HepG2 (cell line): Measurements from ENCODE around the gene TMEM218. TPM values are rescaled to one million over a fixed set of nuclear protein-coding genes. Genes with fewer than 3 reads are reported as not detected.

Experiments used
- ATAC-seq: fragments of 200-7000 bp; cut with Tn5 transposase; 3 replicates; pipeline ENCODE4 v1.9.1; 2020; ENCODE audit warnings: mild to moderate bottlenecking, moderate library complexity
- BruUV-seq: library from RNA; stranded (reverse); fragments of 400-500 nt; replicated peaks from 2 replicates; lab custom pipeline; 2021; lab: Mats Ljungman, UMichigan
- CTCF ChIA-PET: fragments of 300-600 bp; formaldehyde crosslinking; extraction: SDS; loops from one replicate; lab custom pipeline; 2021; ENCODE audit warnings: low total read pairs, inconsistent platforms, low intra/inter-chr PET ratio; lab: Yijun Ruan, JAX
- POLR2A ChIA-PET: fragments of 350-600 bp; sonication (Branson Sonifier 250); formaldehyde crosslinking; loops from one replicate; lab custom pipeline; 2020; ENCODE audit warnings: antibody characterized with exemption, inconsistent platforms; lab: Yijun Ruan, JAX
- DNase-seq: peaks from one replicate; pipeline ENCODE4 v3.0.0-alpha.2; 2015; ENCODE audit warnings: low spot score
- FAIRE-seq: peaks from 3 replicates; lab custom pipeline; 2011; peaks lifted over from hg19 to GRCh38; lab: Jason Lieb, UNC
- H2AFZ ChIP-seq: one replicate; pipeline ENCODE4 v1.6.1; 2011; ENCODE audit warnings: low read length, inconsistent platforms
- H3K27ac ChIP-seq: fragments of 300-600 bp; 3 replicates; pipeline ENCODE4 v1.8.0; 2011; ENCODE audit warnings: mixed run types, mild to moderate bottlenecking, mixed read lengths, low read length, inconsistent platforms; ENCODE audit not compliant: insufficient read depth; ENCODE audit errors: extremely low read length
- H3K27me3 ChIP-seq, 2 experiments: fragments of 200-600 bp in 1 of 2; 2 replicates in 1 of 2; 3 replicates in 1 of 2; pipeline versions ENCODE4 v1.6.0 to v1.8.0; 2011; ENCODE audit warnings: low read length in 2 of 2, mild to moderate bottlenecking in 2 of 2, moderate library complexity in 2 of 2, inconsistent platforms in 1 of 2; ENCODE audit not compliant: insufficient read depth in 2 of 2, control insufficient read depth in 1 of 2
- H3K36me3 ChIP-seq, 2 experiments: fragments of 200-600 bp in 1 of 2; replicated peaks in 1 of 2; 2 replicates in 1 of 2; 3 replicates in 1 of 2; pipeline versions ENCODE4 v1.5.1 to v1.8.0; 2011; ENCODE audit warnings: low read length in 2 of 2, inconsistent platforms in 1 of 2; ENCODE audit not compliant: insufficient read depth in 2 of 2, control insufficient read depth in 1 of 2
- H3K4me1 ChIP-seq: 2 replicates; pipeline ENCODE4 v1.5.1; 2012; ENCODE audit warnings: low read length, inconsistent platforms; ENCODE audit not compliant: insufficient read depth
- H3K4me2 ChIP-seq: 2 replicates; pipeline ENCODE4 v1.6.0; 2011; ENCODE audit warnings: low read depth, low read length, inconsistent platforms
- H3K4me3 ChIP-seq, 3 experiments: fragments of 200-600 bp in 1 of 3; sonication (generic), shearing (Covaris generic) in 1 of 3; replicated peaks in 1 of 3; 2 replicates each; pipeline ENCODE4 v1.5.1; 2011 to 2016; ENCODE audit warnings: low read length in 3 of 3, inconsistent platforms in 2 of 3, low read depth in 2 of 3, mild to moderate bottlenecking in 2 of 3, control low read depth in 1 of 3, mixed read lengths in 1 of 3; ENCODE audit not compliant: insufficient read depth in 1 of 3
- H3K79me2 ChIP-seq: one replicate; pipeline ENCODE4 v1.6.1; 2011; ENCODE audit warnings: low read length, inconsistent platforms; ENCODE audit not compliant: insufficient read depth
- H3K9ac ChIP-seq: 2 replicates; pipeline ENCODE4 v1.6.0; 2011; ENCODE audit warnings: mild to moderate bottlenecking, low read depth, low read length, inconsistent platforms; ENCODE audit not compliant: insufficient read depth
- H3K9me3 ChIP-seq: 2 replicates; pipeline ENCODE4 v1.5.1; 2012; ENCODE audit warnings: mild to moderate bottlenecking, low read length
- H4K20me1 ChIP-seq: 2 replicates; pipeline ENCODE4 v1.6.0; 2011; ENCODE audit warnings: inconsistent platforms, mild to moderate bottlenecking, low read length, moderate library complexity; ENCODE audit not compliant: insufficient read depth
- DNMT3B ChIP-seq: conservative IDR thresholded peaks from 2 replicates; pipeline ENCODE4 v1.6.1; 2016; ENCODE audit warnings: missing biosample characterization, control low read depth
- SMARCC2 ChIP-seq: fragments of 450-650 bp; IDR thresholded peaks from 2 replicates; pipeline ENCODE4 v1.6.1; 2017; ENCODE audit warnings: antibody characterized with exemption, mild to moderate bottlenecking
- ZNF24 ChIP-seq: fragments of 450-650 bp; IDR thresholded peaks from 2 replicates; pipeline ENCODE4 v1.6.1; 2017; ENCODE audit warnings: antibody characterized with exemption, mild to moderate bottlenecking
- WGBS: methylation state at CpG from one replicate; pipeline ENCODE4 v1.1.6; 2017; ENCODE audit warnings: low lambda C conversion rate; 5-methylcytosine and 5-hydroxymethylcytosine counted together
- in situ Hi-C: cut with HindIII; loops from 2 replicates; pipeline ENCODE4 v1.10.0; 2017; ENCODE audit warnings: low pct_unique_long_range_greater_than_20kb; ENCODE audit not compliant: extremely low pct_ligation_motif_present
- intact Hi-C: fragments of 100-400 bp; cut with micrococcal nuclease; formaldehyde crosslinking; loops from one replicate; pipeline ENCODE4 v1.10.0; 2022; ENCODE audit not compliant: unreplicated experiment
- polyA plus RNA-seq, 8 experiments: library from polyadenylated mRNA; depleted of rRNA in 3 of 8; stranded (reverse) in 7 of 8; unstranded in 1 of 8; fragments of >200 nt; fragmentation: Illumina TruSeq in 4 of 8; extraction: Trizol in 4 of 8; gene quantifications; 2 replicates each; pipeline versions ENCODE4 v1.2.1 to v1.2.3, GENCODE V29; 2011 to 2016; ENCODE audit warnings: low read depth in 4 of 8, missing spikeins in 1 of 8, mixed read lengths in 1 of 8; ENCODE audit not compliant: insufficient read depth in 1 of 8
- total RNA-seq, 5 experiments: library from RNA; depleted of rRNA; stranded (reverse); fragments of >200 nt; fragmentation: Illumina TruSeq; extraction: Trizol; gene quantifications; 2 replicates each; pipeline ENCODE4 v1.2.3, GENCODE V29; 2016; ENCODE audit warnings: low read depth in 1 of 5
- TF ChIP-seq, protein P1 (sequence below): sonication (generic); formaldehyde crosslinking; IDR thresholded peaks from 2 replicates; pipeline ENCODE4 v1.4.0; 2020; ENCODE audit warnings: mild to moderate bottlenecking, missing genetic modification reagents

The TMEM218 gene
- total and polyA plus RNA-seq, 2 of the 13 experiments (the other 11 are each of a cell fraction or from before 2014, with no cell fraction given): 11.8 to 14.0 TPM

- BruUV-seq: no TSS peak
- FAIRE-seq: no peak
- no peak for ATAC-seq
- no peak overlapping the region for H3K27ac ChIP-seq
- no peak overlapping the region for H3K4me2 ChIP-seq
- H3K4me1 ChIP-seq: no peaks in the 10 kb centered on the region
- ChIA-PET POLR2A (no interaction called here), CTCF (interaction anchor here (2.0 to 2.1 kb wide), 2 partner anchors 49 to 256 kb away, joined by 9 to 11 read pairs; no protein-coding TSS in a partner anchor)
- H3K9ac ChIP-seq: no peak overlapping the region
- H2AFZ ChIP-seq: no peak overlapping the region
- no peaks in the 10 kb centered on the region for H3K79me2 ChIP-seq
- no peaks in the 10 kb centered on the region for H3K9me3 ChIP-seq
- no peak for TF ChIP-seq SMARCC2
- no peaks in the 10 kb centered on the region for H4K20me1 ChIP-seq
- H3K36me3 ChIP-seq: peaks cover 0 to 3% of the 10 kb centered on the region in 2 experiments; a peak in 1 of 5 replicates
- intact Hi-C loops (no loop called here), in situ Hi-C loops (loop anchor here (5.0 kb wide), 1 partner anchor 50 kb away; no protein-coding TSS in a partner anchor)
- H3K4me3 ChIP-seq: no peak overlapping the region
- 84% methylated on average over 6 of the region's 6 CpGs for WGBS
- DNase-seq: no peak
- H3K27me3 ChIP-seq: no peaks in the 10 kb centered on the region
Measured at GRCh38 chr11:125092669-125093068, 18.8 kb downstream of the TMEM218 start.

- POLR2A ChIA-PET: interaction anchor here (1.1 to 1.7 kb wide), 4 partner anchors 9 to 139 kb away, joined by 3 to 7 read pairs (median 4); no protein-coding TSS in a partner anchor
- TF ChIP-seq, protein P1, sequence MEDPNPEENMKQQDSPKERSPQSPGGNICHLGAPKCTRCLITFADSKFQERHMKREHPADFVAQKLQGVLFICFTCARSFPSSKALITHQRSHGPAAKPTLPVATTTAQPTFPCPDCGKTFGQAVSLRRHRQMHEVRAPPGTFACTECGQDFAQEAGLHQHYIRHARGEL: no peak
- TF ChIP-seq DNMT3B (CRISPR knock-in tag) (no peak), ZNF24 (no peak)
- Histone ChIP-seq H3K36me3 (no peaks in the 10 kb centered on the region), H3K27ac (no peak overlapping the region), H3K4me1 (peaks cover 1% of the 10 kb centered on the region), H2AFZ (no peak overlapping the region), H3K9ac (no peak overlapping the region), H3K9me3 (no peaks in the 10 kb centered on the region), H4K20me1 (no peaks in the 10 kb centered on the region), H3K27me3 (no peaks in the 10 kb centered on the region), H3K79me2 (no peaks in the 10 kb centered on the region), H3K4me3 (no peak overlapping the region), H3K4me2 (no peak overlapping the region)
- in situ Hi-C loops: loop anchor here (5.0 kb wide), 1 partner anchor 50 kb away; no protein-coding TSS in a partner anchor
- CTCF ChIA-PET: interaction anchor here (1.3 to 2.1 kb wide), 6 partner anchors 21 to 257 kb away, joined by 7 to 11 read pairs (median 8); no protein-coding TSS in a partner anchor
- 75% methylated on average over 6 of the region's 6 CpGs for WGBS
- no peak for DNase-seq
- peak; percentile 17; the same call in 1 of the 3 replicates for ATAC-seq
- FAIRE-seq: no peak
- intact Hi-C loops: loop anchor here (1.0 kb wide), 5 partner anchors 22 to 256 kb away; no protein-coding TSS in a partner anchor
- no TSS peak for BruUV-seq
Measured at GRCh38 chr11:125091877-125092664, 19.4 kb downstream of the TMEM218 start.
